ENCODE data around the gene NDUFS2.

DNA sequence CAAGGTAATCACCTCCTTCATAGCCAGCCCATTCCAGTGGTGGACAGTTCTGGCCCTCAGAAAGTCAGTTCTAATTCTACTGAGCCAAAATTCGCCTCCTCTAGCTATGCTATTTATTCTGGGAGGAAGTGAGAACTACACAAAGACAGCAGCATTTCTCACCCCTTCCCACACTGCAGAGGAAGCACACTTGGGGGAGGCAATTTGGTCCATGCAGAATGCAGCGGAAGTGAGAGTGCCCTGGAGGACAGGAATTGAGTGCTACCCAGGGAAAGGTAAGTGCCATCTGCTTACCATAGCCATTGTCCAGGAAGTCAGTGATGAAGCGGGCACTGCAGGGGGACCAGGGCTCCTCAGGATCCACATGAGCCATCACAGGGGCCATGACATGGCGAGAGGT is 7.0 kb upstream of the NDUFS2 start:
- no peak for TF ChIP-seq FOXM1 (IDR thresholded peaks at IDR 0.05; ENCODE audit: borderline replicate concordance)
- no peak for TF ChIP-seq ARNT (IDR thresholded peaks at IDR 0.05)
- TF ChIP-seq BHLHE40 (IDR thresholded peaks at IDR 0.05; ENCODE audit: borderline replicate concordance) = no peak
- no peak for TF ChIP-seq PKNOX1 (IDR thresholded peaks at IDR 0.05)
- TF ChIP-seq HDGF (IDR thresholded peaks at IDR 0.05; ENCODE audit: borderline replicate concordance) = no peak
- no peak for TF ChIP-seq FOXK2 (IDR thresholded peaks at IDR 0.05)
- no peak for TF ChIP-seq SUZ12 (IDR thresholded peaks at IDR 0.05)
- no peak for TF ChIP-seq TARDBP (IDR thresholded peaks at IDR 0.05)
- TF ChIP-seq SP1 (IDR thresholded peaks at IDR 0.05) = no peak
- no peak for TF ChIP-seq NFRKB (IDR thresholded peaks at IDR 0.05)
- no peak for TF ChIP-seq ZNF384 (IDR thresholded peaks at IDR 0.05)
- no peak for TF ChIP-seq LEF1 (IDR thresholded peaks at IDR 0.05; ENCODE audit: borderline replicate concordance)
- TF ChIP-seq ELF4 (IDR thresholded peaks at IDR 0.05) = no peak

Data from HEK293T (cell line).